Inferior parietal cortex (tissue), 1 donor: ENCODE results near the gene MED29.
"Not testable (repeated sequence)": the region's sequence is repeated elsewhere in the genome, so short reads cannot be mapped to it uniquely, and the experiment has no call there.

ENCODE experiments used
- DNase-seq: peaks from one replicate; pipeline ENCODE4 v3.0.0-alpha.2; 2016; ENCODE audit errors: extremely low spot score

The MED29 gene

GRCh38 chr19:39372047-39372802, 19.0 kb upstream of the MED29 start:
- peak; percentile 34 for DNase-seq

- peak; percentile 1 for DNase-seq
Observed at GRCh38 chr19:39372941-39373340, 18.2 kb upstream of the MED29 start.

GRCh38 chr19:39375929-39376328, 15.2 kb upstream of the MED29 start:
- no peak for DNase-seq

DNA sequence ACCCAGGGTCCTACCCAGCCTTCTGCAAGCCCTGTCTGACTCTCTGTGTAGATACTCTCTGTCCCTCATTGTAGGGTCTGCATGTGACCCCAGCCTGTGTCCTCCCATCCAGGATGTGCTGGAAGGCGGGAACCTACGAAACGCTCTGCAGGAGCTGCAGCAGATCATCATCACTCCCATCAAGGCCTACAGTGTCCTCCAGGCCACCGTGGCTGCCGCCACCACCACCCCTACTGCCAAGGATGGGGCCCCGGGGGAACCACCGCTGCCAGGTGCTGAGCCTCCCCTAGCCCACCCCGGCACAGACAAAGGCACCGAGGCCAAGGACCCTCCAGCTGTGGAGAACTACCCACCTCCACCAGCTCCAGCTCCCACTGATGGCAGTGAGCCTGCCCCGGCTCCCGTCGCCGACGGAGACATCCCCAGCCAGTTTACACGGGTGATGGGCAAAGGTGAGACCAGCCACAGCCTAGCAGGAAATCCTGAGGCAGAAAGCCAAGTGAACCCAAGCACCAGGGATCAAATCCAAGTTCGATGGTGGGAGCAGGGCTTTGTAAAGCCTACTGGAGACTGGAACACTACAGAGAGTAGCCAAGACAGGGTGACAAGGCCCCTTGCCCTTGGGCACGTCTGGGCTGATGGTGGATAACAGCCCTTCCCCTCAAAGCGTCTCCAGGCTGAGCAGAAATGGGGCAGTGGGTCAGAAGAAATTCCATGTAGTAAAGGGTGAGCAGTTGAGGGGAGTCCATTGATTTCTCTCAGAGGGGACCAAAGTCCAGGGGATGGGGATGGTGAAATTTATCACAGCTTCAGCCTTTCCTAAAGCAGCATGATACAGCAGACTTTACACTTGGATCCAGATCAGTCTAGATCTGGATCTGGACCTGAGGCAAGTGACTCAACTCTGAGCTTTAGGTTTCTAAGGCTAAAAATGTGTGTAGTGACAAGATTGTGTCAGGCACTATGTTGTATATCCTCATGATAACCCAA, 13.5 kb upstream of the MED29 start:
- no peak for DNase-seq

DNA sequence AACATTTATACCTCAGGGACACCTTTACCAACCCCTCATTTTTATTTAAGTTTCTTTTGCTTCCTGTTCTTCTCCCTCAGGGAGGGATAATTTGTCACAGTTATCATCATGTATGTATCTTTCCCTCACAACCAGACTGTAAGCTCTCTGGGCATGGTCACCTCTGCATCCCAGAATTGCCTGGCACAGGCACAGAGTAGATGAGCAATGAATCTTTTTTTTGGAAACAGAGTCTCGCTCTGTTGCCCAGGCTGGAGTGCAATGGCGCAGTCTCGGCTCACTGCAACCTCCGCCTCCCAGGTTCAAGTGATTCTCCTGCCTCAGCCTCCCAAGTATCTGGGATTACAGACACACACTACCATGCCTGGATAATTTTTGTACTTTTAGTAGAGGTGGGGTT, 11.8 kb upstream of the MED29 start:
- DNase-seq, result not testable (repeated sequence)

- peak; percentile 48 for DNase-seq
Observed at GRCh38 chr19:39379865-39380396, 11.2 kb upstream of the MED29 start.

DNA sequence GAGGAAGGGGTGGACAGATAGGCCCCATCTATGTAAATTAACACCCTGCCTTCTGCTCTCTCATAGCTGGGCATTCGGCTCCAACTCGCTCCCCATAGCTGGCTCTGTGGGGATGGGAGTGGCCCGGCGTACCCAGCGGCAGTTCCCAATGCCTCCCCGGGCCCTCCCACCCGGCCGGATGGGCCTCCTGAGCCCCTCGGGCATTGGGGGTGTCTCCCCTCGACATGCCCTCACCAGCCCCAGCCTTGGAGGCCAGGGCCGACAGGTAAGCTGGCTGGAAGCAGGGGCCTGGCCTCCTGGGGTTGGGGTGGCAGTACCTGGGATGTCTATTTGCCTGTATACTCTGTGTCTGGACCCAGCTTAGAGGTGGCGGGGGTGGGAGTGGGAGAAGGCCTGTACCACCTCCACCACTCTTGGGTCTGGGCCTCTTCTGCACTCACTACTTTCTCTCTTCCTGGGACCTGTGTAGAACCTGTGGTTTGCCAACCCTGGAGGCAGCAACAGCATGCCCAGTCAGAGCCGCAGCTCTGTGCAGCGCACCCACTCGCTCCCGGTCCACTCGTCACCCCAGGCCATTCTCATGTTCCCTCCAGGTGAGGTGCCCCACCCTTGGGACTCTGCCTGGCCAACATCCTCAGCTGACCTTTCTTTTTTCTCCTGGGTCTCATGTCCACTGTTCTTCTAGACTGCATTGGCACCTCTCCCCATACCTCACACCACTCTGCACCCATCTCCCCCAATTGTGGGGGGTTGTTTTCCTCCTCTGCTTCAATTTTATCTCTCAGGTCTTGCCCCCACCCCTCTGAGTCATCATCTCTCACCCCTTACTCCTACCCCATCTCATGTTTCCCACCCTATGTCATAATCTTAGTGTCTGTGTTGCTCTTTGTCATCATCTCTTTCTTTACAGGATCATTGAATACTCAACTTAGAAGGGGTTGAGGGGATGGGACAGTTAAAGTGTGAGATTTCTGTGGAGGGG, 10.4 kb upstream of the MED29 start:
- no peak for DNase-seq

DNA sequence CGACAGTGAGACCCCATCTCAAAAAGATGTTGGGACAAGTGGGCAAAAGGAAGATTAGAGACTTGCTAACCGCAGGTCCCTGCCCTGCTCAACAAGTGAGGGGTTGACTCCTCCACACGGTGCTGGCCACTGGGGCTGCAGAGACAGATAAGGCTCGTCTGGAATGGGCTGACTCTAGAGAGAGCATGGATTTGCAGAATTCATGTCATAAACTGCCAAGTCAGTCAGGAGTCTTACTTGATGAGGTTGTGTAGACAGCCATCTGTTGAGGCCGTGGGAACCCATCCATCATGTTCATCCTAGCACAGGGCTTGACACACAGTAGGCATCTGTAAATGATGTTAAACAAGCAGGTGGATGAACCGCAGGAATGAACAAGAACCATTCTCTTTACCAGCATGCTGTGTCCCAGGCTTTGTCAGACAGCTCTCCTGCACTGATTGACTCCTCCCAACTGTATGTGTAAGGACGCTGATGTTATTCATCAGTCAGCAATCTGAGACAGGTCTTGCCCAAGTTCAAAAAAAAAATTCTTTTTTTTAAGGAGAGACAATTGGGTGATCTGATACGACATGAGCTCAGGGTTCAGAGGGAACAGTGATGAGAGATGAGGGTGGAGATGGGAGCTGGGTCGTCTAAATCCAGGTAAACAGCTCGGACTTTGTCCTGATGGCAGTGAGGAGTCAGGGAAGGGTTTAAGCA, 9.1 kb upstream of the MED29 start:
- no peak for DNase-seq

- no peak for DNase-seq
Observed at GRCh38 chr19:39382991-39383828, 8.0 kb upstream of the MED29 start.

- no peak for DNase-seq
Observed at GRCh38 chr19:39384839-39385568, 6.2 kb upstream of the MED29 start.

DNA sequence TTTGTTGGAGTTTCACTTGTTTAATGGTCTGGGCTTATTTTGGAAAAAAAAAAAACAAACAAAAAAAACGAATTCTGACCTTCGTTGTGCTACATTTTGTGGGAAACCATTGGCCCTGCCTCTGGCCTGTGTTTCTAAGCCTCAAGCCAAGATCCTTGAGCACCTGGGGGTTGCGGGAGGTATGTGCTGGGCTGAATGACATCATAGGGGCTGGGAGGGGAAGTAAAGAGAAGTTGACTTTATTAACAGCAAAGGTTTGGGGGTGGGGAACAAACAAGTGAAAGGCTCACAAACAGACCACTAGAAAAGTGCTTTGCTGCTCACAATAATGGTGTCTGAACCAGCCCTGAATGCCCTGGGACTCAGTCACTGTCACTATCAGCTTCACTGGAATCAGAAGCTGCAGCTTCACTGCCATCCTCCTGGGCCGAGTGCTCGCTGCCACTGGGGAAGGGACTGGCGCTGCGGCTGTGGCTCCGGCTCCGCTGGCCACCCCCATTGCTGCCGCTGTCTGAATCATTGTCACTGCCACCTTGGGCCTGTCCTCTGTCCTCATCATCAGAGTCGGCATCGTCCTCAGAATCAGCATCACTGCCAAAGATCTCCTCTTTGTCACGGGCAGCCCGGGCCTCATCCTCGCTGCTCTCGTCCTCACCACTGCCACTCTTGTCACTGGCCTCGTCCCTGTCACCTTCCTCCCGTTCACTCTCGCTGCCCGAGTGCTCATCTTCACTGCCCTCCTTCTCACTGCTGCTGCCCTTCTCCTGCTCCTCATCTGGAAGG, 5.4 kb upstream of the MED29 start:
- DNase-seq, result no peak

GRCh38 chr19:39386557-39386956, 4.6 kb upstream of the MED29 start:
- no peak for DNase-seq

DNA sequence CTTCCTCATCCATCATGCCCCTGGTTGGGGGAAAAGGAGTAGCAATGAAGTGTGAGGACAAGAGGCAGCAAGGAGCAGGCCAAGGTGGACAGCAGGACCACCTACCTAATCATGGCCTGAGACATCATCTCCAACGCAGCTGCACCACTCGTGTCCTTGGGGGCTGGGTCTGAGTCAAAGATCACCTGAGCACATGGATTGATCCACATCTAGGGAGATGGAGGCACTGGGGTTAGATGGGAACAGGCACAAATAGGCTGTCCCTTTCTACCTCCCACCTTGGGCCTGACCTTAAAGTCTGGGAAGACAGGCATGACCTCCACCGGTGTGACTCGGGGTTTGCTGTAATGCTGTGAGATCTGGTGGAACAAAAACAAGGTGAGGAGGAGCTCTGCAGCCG, 2.5 kb upstream of the MED29 start:
- no peak for DNase-seq

- no peak for DNase-seq
Observed at GRCh38 chr19:39389631-39390414, 1.4 kb upstream of the MED29 start.

- no peak for DNase-seq
Observed at GRCh38 chr19:39390451-39390750, 777 bp upstream of the MED29 start.

GRCh38 chr19:39397360-39398296, 6.5 kb downstream of the MED29 start:
- peak; percentile 81 for DNase-seq
